Activated CD4-positive, alpha-beta memory T cell treated with anti-CD3 and anti-CD28 coated beads for 36 hours (primary cell): ENCODE results near the gene PRDM13. TPM values are rescaled to one million over a fixed set of nuclear protein-coding genes. Genes with fewer than 3 reads are reported as not detected.

Source experiments
- CTCF ChIA-PET: fragments of 350-600 bp; sonication (Branson Sonifier 250); formaldehyde crosslinking; loops from one replicate; lab custom pipeline; 2021; ENCODE audit warnings: antibody characterized with exemption, inconsistent platforms; lab: Charles Lee
- POLR2A ChIA-PET: fragments of 350-600 bp; sonication (Branson Sonifier 250); formaldehyde crosslinking; loops from one replicate; lab custom pipeline; 2021; ENCODE audit warnings: antibody characterized with exemption; lab: Charles Lee
- DNase-seq: peaks from one replicate; pipeline ENCODE4 v3.0.0-alpha.2; 2020
- H3K27ac Mint-ChIP-seq: one replicate; pipeline ENCODE4 v1.8.0; 2021; ENCODE audit warnings: mixed read lengths
- H3K27me3 Mint-ChIP-seq: one replicate; pipeline ENCODE4 v1.8.0; 2021; ENCODE audit warnings: mixed read lengths
- H3K36me3 Mint-ChIP-seq: one replicate; pipeline ENCODE4 v1.8.0; 2021; ENCODE audit warnings: mixed read lengths
- H3K4me1 Mint-ChIP-seq: one replicate; pipeline ENCODE4 v1.8.0; 2021; ENCODE audit warnings: low read depth, mixed read lengths
- H3K4me3 Mint-ChIP-seq: one replicate; pipeline ENCODE4 v1.8.0; 2021; ENCODE audit warnings: mild to moderate bottlenecking, mixed read lengths
- H3K9me3 Mint-ChIP-seq: one replicate; pipeline ENCODE4 v1.8.0; 2021; ENCODE audit warnings: mixed read lengths
- intact Hi-C: fragments of 100-400 bp; cut with micrococcal nuclease; formaldehyde crosslinking; loops from one replicate; pipeline ENCODE4 v1.15.1; 2023
- total RNA-seq, 2 experiments: library from RNA; stranded (reverse); gene quantifications; one replicate each; pipeline ENCODE4 v1.2.3, GENCODE V29; 2021

The PRDM13 gene
- total RNA-seq, 2 experiments from 2014 or later, result not detected

GRCh38 chr6:99605074-99605734 is 1.4 kb upstream of the PRDM13 start:
- H3K27me3 Mint-ChIP-seq, result peaks cover 82% of the 10 kb centered on the region
- peaks cover 31% of the 10 kb centered on the region for H3K4me1 Mint-ChIP-seq
- DNase-seq, result no peak
- H3K27ac Mint-ChIP-seq, result no peak overlapping the region
- CTCF ChIA-PET, result interaction anchor here (1.2 to 1.8 kb wide), 2 partner anchors 16 to 17 kb away, joined by 4 to 7 read pairs; no protein-coding TSS in a partner anchor
- peaks cover 2% of the 10 kb centered on the region for H3K36me3 Mint-ChIP-seq
- H3K9me3 Mint-ChIP-seq, result no peaks in the 10 kb centered on the region
- intact Hi-C loops, result no loop called here
- H3K4me3 Mint-ChIP-seq, result no peak overlapping the region
- POLR2A ChIA-PET, result interaction anchor here (0.6 kb wide), 1 partner anchor 177 kb away, joined by 3 read pairs; no protein-coding TSS in a partner anchor

- POLR2A ChIA-PET, result no interaction called here
- no peak for DNase-seq
- H3K9me3 Mint-ChIP-seq, result no peaks in the 10 kb centered on the region
- CTCF ChIA-PET, result interaction anchor here (1.8 kb wide), 1 partner anchor 16 kb away, joined by 7 read pairs; no protein-coding TSS in a partner anchor
- intact Hi-C loops, result no loop called here
- H3K4me3 Mint-ChIP-seq, result no peak overlapping the region
- H3K4me1 Mint-ChIP-seq, result peaks cover 39% of the 10 kb centered on the region
- H3K27ac Mint-ChIP-seq, result no peak overlapping the region
- peaks cover 2% of the 10 kb centered on the region for H3K36me3 Mint-ChIP-seq
- H3K27me3 Mint-ChIP-seq, result peaks cover 83% of the 10 kb centered on the region
These were observed 550 bp upstream of the PRDM13 start for GRCh38 chr6:99605911-99606655.

GRCh38 chr6:99607416-99608036 is 893 bp downstream of the PRDM13 start:
- Mint-ChIP-seq H3K27ac (peak overlapping the region; percentile 51), H3K4me3 (no peak overlapping the region)
- no peak for DNase-seq

GRCh38 chr6:99608059-99608885 is 1.6 kb downstream of the PRDM13 start:
- Mint-ChIP-seq H3K9me3 (no peaks in the 10 kb centered on the region), H3K27me3 (peaks cover 88% of the 10 kb centered on the region), H3K4me1 (peaks cover 39% of the 10 kb centered on the region), H3K4me3 (no peak overlapping the region), H3K27ac (peak overlapping the region; percentile 42), H3K36me3 (peaks cover 5% of the 10 kb centered on the region)
- ChIA-PET CTCF (interaction anchor here (2.5 kb wide), 1 partner anchor 20 kb away, joined by 13 read pairs; no protein-coding TSS in a partner anchor), POLR2A (interaction anchor here (0.9 kb wide), 1 partner anchor 18 kb away, joined by 4 read pairs; no protein-coding TSS in a partner anchor)
- no peak for DNase-seq
- intact Hi-C loops, result no loop called here

More at GRCh38 chr6:99607416-99608036, 893 bp downstream of the PRDM13 start:
- H3K36me3 Mint-ChIP-seq, result peaks cover 5% of the 10 kb centered on the region
- no peaks in the 10 kb centered on the region for H3K9me3 Mint-ChIP-seq
- H3K27me3 Mint-ChIP-seq, result peaks cover 88% of the 10 kb centered on the region
- ChIA-PET POLR2A (no interaction called here), CTCF (interaction anchor here (2.5 kb wide), 1 partner anchor 19 kb away, joined by 13 read pairs; no protein-coding TSS in a partner anchor)
- intact Hi-C loops, result no loop called here
- H3K4me1 Mint-ChIP-seq, result peaks cover 44% of the 10 kb centered on the region

DNA sequence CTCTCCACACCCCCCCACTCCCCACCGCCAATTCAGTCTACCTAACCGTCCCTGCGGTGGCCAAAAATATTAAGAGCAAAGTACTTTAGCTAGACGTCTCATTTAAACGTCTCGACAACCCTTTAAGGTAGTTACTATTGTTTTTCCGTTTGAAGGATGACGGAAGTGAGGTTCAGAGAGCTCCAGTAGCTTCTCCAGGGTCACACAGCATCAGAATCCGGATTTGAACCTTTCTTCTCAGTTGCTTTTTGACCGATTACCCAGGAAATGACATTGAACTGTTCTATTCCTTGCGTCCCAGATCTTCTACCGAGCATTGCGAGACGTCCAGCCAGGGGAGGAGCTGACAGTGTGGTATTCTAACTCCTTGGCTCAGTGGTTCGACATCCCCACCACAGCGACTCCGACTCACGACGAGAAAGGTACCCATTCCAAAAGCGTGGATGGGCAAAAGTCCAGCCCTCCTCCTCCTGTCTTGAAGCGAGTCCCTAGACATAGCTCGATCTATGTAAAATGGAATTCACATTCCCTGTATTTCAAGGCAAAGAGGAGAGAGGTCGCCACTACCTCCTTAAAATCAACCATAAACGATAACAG is 2.4 kb downstream of the PRDM13 start:
- Mint-ChIP-seq H3K9me3 (no peaks in the 10 kb centered on the region), H3K4me3 (no peak overlapping the region), H3K36me3 (peaks cover 5% of the 10 kb centered on the region), H3K27ac (no peak overlapping the region), H3K27me3 (peaks cover 85% of the 10 kb centered on the region), H3K4me1 (peaks cover 33% of the 10 kb centered on the region)
- DNase-seq, result no peak
- intact Hi-C loops, result no loop called here
- CTCF ChIA-PET, result interaction anchor here (1.1 to 2.5 kb wide), 2 partner anchors 21 to 138 kb away, joined by 4 to 13 read pairs; no protein-coding TSS in a partner anchor
- POLR2A ChIA-PET, result interaction anchor here (0.9 kb wide), 1 partner anchor 19 kb away, joined by 4 read pairs; no protein-coding TSS in a partner anchor

- DNase-seq, result no peak
- Mint-ChIP-seq H3K4me3 (no peak overlapping the region), H3K27me3 (peaks cover 83% of the 10 kb centered on the region), H3K4me1 (peaks cover 27% of the 10 kb centered on the region), H3K9me3 (no peaks in the 10 kb centered on the region), H3K27ac (no peak overlapping the region), H3K36me3 (peaks cover 8% of the 10 kb centered on the region)
- POLR2A ChIA-PET, result interaction anchor here (1.8 kb wide), 1 partner anchor 41 kb away, joined by 5 read pairs; the partner anchor contains the start of gene CCNC
- intact Hi-C loops, result loop anchor here (2.0 to 5.0 kb wide), 4 partner anchors 89 to 863 kb away; partner anchors contain the start of gene POU3F2
- CTCF ChIA-PET, result interaction anchor here (1.1 to 2.5 kb wide), 2 partner anchors 22 to 137 kb away, joined by 4 to 13 read pairs; no protein-coding TSS in a partner anchor
These were observed 3.4 kb downstream of the PRDM13 start for GRCh38 chr6:99609905-99610489.

DNA sequence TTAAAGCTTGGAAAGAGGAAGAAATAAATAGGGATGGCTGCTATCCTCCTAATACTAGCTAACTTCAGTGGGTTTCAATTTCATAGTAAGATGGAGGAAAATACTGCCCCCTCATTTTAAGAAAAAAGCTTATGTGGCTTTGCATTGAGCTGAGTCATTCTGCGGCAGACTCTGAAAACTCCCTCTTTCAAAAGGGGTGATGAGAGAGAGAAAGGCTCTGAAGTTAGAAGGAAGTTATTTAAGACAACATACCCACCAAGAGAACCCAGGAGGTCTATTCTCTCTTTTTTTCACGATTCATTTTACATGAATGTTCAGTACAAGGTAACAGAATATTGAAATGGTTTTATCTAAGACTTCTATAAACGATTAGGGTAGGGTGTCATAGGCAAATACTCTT is 4.5 kb downstream of the PRDM13 start:
- CTCF ChIA-PET, result interaction anchor here (0.9 to 4.1 kb wide), 3 partner anchors 9 to 135 kb away, joined by 5 to 30 read pairs (median 6); no protein-coding TSS in a partner anchor
- peak; percentile 51 for DNase-seq

DNA sequence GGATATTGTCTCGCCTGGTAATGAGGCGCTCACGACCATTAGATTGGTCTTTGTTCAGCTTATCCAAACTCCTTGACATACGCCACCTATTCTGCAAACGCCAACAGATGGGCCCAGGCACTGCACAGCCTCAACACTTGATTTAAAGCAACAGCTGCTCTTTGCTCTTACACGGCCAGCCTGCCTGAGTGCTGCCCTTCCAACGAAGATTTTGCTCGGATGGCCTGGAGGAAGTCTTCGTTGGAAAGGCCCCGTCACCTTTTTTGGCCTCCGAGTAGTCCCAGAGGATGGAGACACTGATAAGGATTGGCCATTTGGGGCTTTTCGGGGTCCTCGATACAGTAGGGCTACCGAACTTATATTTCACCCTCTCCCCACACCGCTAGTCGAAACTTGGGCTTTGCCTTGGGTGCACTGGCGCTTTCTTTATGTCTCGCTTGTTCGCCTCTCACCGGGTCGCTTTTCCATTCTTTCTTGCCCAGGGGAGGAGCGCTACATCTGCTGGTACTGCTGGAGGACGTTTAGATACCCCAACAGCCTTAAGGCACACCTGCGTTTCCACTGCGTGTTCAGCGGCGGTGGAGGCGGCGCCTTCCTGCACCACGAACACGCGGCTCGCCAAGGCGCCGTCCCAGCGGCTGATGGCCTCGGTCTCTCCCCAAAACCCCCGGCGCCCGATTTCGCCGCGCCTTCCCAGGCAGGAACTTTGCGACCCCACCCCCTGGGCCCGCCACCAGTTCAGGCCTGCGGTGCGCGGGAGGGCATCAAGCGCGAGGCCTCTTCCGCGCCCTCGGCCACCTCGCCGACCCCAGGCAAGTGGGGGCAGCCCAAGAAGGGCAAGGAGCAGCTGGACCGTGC is 6.1 kb downstream of the PRDM13 start:
- peaks cover 6% of the 10 kb centered on the region for H3K36me3 Mint-ChIP-seq
- H3K27me3 Mint-ChIP-seq, result peaks cover 79% of the 10 kb centered on the region
- intact Hi-C loops, result loop anchor here (5.0 kb wide), 2 partner anchors 145 to 780 kb away; partner anchors contain the start of gene POU3F2
- no peak for DNase-seq
- peaks cover 25% of the 10 kb centered on the region for H3K4me1 Mint-ChIP-seq
- H3K9me3 Mint-ChIP-seq, result no peaks in the 10 kb centered on the region
- peak overlapping the region; percentile 8 for H3K27ac Mint-ChIP-seq
- ChIA-PET POLR2A (interaction anchor here (1.4 kb wide), 1 partner anchor 44 kb away, joined by 3 read pairs; the partner anchor contains the start of gene CCNC), CTCF (interaction anchor here (1.0 to 4.1 kb wide), 5 partner anchors 11 to 44 kb away, joined by 4 to 30 read pairs (median 5); partner anchors contain the start of gene CCNC)
- no peak overlapping the region for H3K4me3 Mint-ChIP-seq

More for the DNA sequence above, 4.5 kb downstream of the PRDM13 start:
- Mint-ChIP-seq H3K27me3 (peaks cover 79% of the 10 kb centered on the region), H3K36me3 (peaks cover 8% of the 10 kb centered on the region), H3K4me1 (peaks cover 25% of the 10 kb centered on the region), H3K27ac (no peak overlapping the region), H3K4me3 (no peak overlapping the region), H3K9me3 (no peaks in the 10 kb centered on the region)
- intact Hi-C loops, result loop anchor here (1.0 to 5.0 kb wide), 6 partner anchors 9 to 862 kb away; partner anchors contain the start of gene POU3F2
- POLR2A ChIA-PET, result interaction anchor here (0.6 to 1.8 kb wide), 2 partner anchors 18 to 43 kb away, joined by 3 to 5 read pairs; partner anchors contain the start of gene CCNC

GRCh38 chr6:99613409-99613704 is 6.7 kb downstream of the PRDM13 start:
- intact Hi-C loops, result loop anchor here (5.0 kb wide), 2 partner anchors 146 to 781 kb away; partner anchors contain the start of gene POU3F2
- Mint-ChIP-seq H3K4me3 (no peak overlapping the region), H3K36me3 (peaks cover 6% of the 10 kb centered on the region), H3K4me1 (peaks cover 25% of the 10 kb centered on the region), H3K9me3 (no peaks in the 10 kb centered on the region), H3K27ac (no peak overlapping the region), H3K27me3 (peaks cover 78% of the 10 kb centered on the region)
- ChIA-PET POLR2A (interaction anchor here (1.4 kb wide), 1 partner anchor 45 kb away, joined by 3 read pairs; the partner anchor contains the start of gene CCNC), CTCF (interaction anchor here (1.7 to 4.1 kb wide), 3 partner anchors 20 to 45 kb away, joined by 5 to 30 read pairs (median 6); partner anchors contain the start of gene CCNC)
- DNase-seq, result peak; percentile 59
